Hematopoietic multipotent progenitor cell (in vitro differentiated cells): ENCODE data around the gene RALGAPA1. TPM values are rescaled to one million over a fixed set of nuclear protein-coding genes. Genes with fewer than 3 reads are reported as not detected.
"Not testable (repeated sequence)": the region's sequence is repeated elsewhere in the genome, so short reads cannot be mapped to it uniquely, and the experiment has no call there.

Source experiments
- DNase-seq, 3 donors: peaks; one replicate each; pipeline ENCODE4 v3.0.0-alpha.2; 2011 to 2015; ENCODE audit warnings: low read depth in 2 of 3, low spot score in 2 of 3
- total RNA-seq: library from RNA; depleted of rRNA; stranded (reverse); fragments of >200 nt; gene quantifications from one replicate; pipeline ENCODE4 v1.2.3, GENCODE V29; 2012

The RALGAPA1 gene
- total RNA-seq, result 13.7 TPM

GRCh38 chr14:35808638-35809563 lies at the start of gene RALGAPA1:
Gene RALGAPA1, minus strand, starts transcription at chr14:35809295. Its CDS starts 460 bp downstream, at chr14:35808835.
- peak; percentile 97 to 100 (median 99) for DNase-seq

DNA sequence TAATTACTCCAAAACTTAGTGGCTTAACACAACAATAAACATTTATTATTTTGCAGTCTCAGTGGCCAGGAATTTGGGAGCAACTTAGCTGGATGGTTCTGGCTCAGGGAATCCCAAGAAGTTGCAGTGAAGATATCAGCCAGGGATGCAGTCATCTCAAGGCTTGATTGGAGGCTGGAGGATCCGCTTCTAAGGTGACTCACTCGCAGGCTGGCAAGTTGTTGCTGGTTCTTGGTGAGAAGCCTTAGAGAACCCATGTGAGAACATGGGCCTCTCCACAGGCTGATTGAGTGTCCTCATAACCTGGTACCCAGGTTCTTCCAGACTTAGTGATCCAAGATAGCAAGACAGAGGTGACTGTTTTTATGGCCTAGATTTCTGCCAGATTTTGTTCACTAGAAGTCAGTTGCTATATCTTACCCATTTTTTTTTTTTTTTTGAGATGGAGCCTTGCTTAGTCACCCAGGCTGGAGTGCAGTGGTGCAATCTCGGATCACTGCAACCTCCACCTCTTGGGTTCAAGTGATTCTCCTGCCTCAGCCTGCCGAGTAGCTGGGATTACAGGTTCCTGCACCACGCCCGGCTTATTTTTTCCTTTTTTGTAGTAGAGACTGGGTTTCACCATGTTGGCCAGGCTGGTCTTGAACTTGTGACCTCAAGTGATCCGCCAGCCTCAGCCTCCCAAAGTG lies 49.6 kb upstream of the RALGAPA1 start:
- DNase-seq, result no peak

DNA sequence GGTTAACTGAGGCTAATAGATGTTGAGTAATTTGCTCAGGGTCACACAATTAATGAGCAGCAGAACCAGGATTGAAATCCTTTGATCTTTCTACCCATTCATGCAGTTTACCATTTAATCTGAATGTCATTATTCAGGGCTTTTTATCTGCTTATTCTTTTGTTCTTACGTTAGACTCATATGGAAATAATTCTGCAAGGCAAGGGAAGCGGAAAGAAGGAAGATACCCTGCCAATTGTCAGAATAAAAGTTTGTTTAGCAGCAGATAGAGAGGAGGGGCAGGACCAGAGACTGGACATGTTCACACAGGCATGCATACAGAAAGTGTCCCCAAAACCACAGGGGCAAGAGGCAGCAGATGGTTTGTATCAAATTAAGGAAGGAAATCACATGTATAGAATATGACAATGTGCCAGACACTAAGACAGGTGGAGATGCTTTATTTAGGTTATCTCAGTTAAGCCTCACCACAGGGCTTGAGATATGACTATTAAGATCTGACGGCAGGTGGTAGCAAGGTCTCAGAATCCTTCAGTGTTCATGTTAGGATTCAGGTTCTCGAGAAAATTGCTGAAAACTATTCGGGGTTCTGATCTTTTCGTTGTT lies 46.9 kb upstream of the RALGAPA1 start:
- peak in 2 of 3 donors; percentile 22 to 71 for DNase-seq

DNA sequence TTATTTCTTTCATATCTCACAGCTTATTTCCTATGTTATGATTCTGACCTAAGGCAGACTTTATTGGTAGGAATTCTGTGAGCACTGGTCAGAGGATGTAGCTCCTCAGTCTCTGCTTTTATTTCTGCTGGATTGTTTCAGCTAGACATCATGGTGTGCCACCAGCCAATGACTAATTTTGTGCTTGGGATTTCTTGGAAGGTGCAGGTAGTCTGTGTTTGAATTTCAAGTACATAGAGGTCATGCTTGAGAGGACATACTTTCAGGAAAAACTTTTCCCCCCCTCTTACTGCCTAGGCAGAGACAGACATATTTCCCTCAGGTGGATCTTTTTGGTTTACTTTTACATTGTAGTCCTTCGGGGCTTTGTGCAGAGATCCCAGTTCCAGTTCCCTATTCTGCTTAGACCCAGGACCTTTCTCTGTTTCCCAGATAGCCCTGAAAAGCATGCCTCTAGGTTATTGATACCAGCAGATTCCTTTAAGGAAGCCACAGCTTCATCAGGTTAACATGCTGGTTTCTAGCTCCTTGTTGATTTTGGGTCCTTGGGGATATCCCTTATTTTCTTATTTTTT lies 45.7 kb upstream of the RALGAPA1 start:
- DNase-seq, result no peak

- DNase-seq, result no peak
Observed at GRCh38 chr14:35853225-35853624, 44.1 kb upstream of the RALGAPA1 start.

GRCh38 chr14:35851823-35852222 lies 42.7 kb upstream of the RALGAPA1 start:
- DNase-seq, result no peak

- DNase-seq, result no peak
Observed at GRCh38 chr14:35849122-35849521, 40.0 kb upstream of the RALGAPA1 start.

DNA sequence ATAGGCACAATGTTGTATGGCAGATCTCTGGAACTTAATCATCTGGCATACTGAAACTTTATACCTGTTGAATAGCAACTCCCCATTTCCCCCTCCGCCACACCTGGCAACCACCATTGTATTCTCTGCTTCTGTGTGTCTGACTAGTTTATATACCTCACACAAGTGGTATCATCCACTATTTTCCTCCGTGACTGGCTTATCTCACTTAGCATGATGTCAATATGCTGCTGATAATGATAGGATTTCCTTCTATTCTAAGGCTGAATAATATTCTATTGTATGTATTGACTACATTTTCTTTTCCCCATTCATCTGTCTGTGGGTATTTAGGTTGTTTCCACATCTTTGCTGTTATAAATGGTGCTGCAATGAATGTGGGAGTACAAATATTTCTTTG lies 38.5 kb upstream of the RALGAPA1 start:
- no peak for DNase-seq

DNA sequence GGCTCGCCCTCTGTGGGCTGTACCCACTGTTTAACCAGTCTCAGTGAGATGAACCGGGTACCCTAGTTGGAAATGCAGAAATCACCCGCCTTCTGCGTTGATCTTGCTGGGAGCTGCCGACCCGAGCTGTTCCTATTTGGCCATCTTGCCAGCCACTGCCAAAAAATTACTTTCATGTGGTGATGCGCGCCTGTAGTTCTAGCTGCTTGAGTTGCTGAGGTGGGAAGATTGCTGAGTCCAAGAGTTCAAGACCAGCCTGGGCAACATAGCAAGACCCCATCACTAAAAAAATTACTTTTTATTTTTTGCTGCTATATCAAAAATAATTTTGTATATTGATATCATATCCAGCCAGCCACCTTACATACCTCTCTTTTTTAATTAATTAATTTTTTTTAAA lies 35.4 kb upstream of the RALGAPA1 start:
- no peak for DNase-seq

GRCh38 chr14:35842245-35842644 lies 33.1 kb upstream of the RALGAPA1 start:
- not testable (repeated sequence) for DNase-seq

DNA sequence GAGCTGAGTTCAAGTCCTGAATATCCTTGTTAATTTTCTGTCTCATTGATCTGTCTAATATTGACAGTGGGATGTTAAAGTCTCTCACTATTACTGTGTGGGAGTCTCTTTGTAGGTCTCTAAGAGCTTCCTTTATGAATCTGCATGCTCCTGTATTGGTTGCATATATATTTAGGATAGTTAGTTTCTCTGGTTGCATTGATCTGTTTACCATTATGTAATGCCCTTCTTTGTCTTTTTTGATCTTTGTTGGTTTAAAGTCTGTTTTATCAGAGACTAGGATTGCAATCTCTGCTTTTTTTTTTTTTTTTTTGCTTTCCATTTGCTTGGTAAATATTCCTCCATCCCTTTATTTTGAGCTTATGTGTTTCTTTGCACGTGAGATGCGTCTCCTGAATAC lies 32.6 kb upstream of the RALGAPA1 start:
- DNase-seq, result not testable (repeated sequence)

DNA sequence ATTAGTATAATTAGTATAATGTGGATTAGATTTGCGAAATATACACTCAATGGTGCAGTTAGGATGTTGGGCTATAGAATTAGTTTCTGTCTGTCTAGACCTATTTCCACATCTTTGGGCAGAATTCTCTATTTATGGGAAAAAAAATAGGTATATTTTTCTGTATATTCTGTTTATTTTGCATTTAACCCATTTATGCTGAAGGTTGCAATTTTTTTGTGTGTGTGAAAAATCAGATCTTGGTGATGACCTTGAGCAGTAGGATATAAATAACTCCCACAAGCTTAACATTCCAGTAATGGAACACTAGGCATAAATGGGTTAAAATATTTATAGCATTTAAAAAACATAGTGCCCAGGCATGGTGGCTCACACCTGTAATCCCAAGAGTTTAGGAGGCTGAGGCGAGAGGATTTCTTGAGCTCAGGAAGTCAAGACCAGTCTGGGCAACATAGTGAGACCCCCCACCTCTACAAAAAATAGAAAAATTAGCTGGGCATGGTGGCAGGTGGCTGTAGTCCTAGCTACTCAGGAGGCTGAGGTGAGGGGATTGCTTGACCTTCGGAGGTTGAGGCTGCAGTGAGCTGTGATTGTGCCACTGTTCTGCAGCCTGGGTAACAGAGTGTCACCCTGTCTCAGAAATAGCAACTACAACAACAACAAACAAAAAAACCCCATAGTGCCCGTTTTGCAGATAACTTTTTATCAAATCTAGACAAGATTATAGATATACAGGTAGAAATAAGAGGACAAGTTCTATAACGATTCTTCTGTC lies 26.3 kb upstream of the RALGAPA1 start:
- DNase-seq, result no peak

DNA sequence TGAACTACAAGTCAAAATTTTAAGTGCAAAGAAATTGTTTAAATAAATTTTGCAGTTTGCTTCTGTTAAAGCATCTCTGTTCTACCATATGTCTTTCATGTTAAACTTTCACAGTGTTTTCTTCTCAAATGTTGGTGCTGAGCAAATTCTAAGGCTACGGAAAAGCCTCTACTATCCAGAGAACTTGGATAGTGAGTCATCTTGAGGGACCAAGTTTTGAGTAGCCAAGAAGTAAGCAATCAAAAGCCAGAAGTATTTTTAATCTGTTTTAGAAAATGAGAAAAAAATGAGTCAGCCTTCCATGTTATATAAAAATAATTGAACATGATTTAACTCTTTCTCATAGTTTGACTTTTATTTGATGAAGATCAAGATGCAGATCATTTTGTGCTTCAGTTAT lies 20.4 kb upstream of the RALGAPA1 start:
- no peak for DNase-seq

GRCh38 chr14:35827678-35828472 lies 18.8 kb upstream of the RALGAPA1 start:
- no peak for DNase-seq

- DNase-seq, result no peak
Observed at GRCh38 chr14:35826952-35827416, 17.9 kb upstream of the RALGAPA1 start.

- DNase-seq, result peak; percentile 84 to 99 (median 98)
Observed at GRCh38 chr14:35826218-35826951, 17.3 kb upstream of the RALGAPA1 start, which contains the start of gene BRMS1L. Gene BRMS1L, plus strand, starts transcription at chr14:35826338. Its CDS starts 179 bp downstream, at chr14:35826517.

- DNase-seq, result no peak
Observed at GRCh38 chr14:35825968-35826217, 16.8 kb upstream of the RALGAPA1 start.

DNA sequence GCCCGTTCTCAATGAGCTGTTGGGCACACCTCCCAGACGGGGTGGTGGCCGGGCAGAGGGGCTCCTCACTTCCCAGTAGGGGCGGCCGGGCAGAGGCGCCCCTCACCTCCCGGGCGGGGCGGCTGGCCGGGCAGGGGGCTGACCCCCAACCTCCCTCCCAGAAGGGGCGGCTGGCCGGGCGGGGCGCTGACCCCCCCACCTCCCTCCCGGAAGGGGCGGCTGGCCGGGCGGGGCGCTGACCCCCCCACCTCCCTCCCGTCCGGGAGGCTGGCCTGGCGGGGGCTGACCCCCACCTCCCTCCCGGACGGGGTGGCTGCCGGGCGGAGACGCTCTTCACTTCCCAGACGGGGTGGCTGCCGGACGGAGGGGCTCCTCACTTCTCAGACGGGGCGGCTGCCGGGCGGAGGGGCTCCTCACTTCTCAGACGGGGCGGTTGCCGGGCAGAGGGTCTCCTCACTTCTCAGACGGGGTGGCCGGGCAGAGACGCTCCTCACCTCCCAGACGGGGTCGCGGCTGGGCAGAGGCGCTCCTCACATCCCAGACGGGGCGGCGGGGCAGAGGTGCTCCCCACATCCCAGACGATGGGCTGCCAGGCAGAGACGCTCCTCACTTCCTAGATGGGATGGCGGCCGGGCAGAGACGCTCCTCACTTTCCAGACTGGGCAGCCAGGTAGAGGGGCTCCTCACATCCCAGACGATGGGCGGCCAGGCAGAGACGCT lies 15.5 kb upstream of the RALGAPA1 start:
- DNase-seq, result not testable (repeated sequence)
